IPS-15b (cell line): Measurements from ENCODE around the gene OR1L4.

Experiments used
- H3K27me3 ChIP-seq: one replicate; pipeline ENCODE4 v1.6.1; 2013; ENCODE audit warnings: low read length; ENCODE audit not compliant: control insufficient read depth, insufficient read depth
- H3K36me3 ChIP-seq: one replicate; pipeline ENCODE4 v1.6.1; 2013; ENCODE audit warnings: low read length; ENCODE audit not compliant: control insufficient read depth, insufficient read depth
- H3K4me1 ChIP-seq: one replicate; pipeline ENCODE4 v1.6.1; 2013; ENCODE audit warnings: mild to moderate bottlenecking, low read length; ENCODE audit not compliant: control insufficient read depth, insufficient read depth
- H3K4me3 ChIP-seq: one replicate; pipeline ENCODE4 v1.5.1; 2013; ENCODE audit warnings: low read depth, low read length
- H3K9ac ChIP-seq: one replicate; pipeline ENCODE4 v1.6.1; 2013; ENCODE audit warnings: low read depth, mild to moderate bottlenecking, low read length
- H3K9me3 ChIP-seq: one replicate; pipeline ENCODE4 v1.6.1; 2013; ENCODE audit warnings: mild to moderate bottlenecking, low read length; ENCODE audit not compliant: control insufficient read depth, insufficient read depth

The OR1L4 gene, protein sequence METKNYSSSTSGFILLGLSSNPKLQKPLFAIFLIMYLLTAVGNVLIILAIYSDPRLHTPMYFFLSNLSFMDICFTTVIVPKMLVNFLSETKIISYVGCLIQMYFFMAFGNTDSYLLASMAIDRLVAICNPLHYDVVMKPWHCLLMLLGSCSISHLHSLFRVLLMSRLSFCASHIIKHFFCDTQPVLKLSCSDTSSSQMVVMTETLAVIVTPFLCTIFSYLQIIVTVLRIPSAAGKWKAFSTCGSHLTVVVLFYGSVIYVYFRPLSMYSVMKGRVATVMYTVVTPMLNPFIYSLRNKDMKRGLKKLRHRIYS

GRCh38 chr9:122723690-122724089, at the start of gene OR1L4:
TSS of gene OR1L4 (plus strand) at chr9:122723990. CDS start at chr9:122723990, 0 bp downstream.
- H3K27me3 ChIP-seq, result no peaks in the 10 kb centered on the region
- H3K9ac ChIP-seq, result no peak within 1 kb of the TSS
- peaks cover 14% of the 10 kb centered on the region for H3K9me3 ChIP-seq
- H3K36me3 ChIP-seq, result no peaks in the 10 kb centered on the region
- no peaks in the 10 kb centered on the region for H3K4me1 ChIP-seq
- no peak within 1 kb of the TSS for H3K4me3 ChIP-seq

- Histone ChIP-seq H3K36me3 (no peaks in the 10 kb centered on the region), H3K9me3 (peaks cover 14% of the 10 kb centered on the region)
Observed at GRCh38 chr9:122684851-122685250, 38.9 kb upstream of the OR1L4 start.

DNA sequence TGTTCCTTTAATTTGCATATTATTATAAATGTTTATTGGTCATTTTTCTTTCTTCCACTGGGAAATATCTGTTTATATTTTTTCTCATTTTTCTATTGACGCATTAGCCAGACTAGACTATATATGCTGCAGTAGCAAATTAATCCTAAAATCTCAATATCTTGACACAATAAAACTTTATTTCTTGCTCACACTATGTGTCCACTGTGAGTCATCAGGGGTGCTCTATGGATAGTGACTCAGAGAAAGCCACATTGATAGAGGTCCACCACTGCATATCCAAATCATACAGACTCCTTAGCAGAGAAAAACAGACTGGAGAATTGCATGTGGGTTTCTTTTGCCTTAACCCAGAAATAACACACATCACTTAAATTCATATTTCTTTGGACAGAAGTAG, 28.1 kb upstream of the OR1L4 start:
- H3K9ac ChIP-seq, result no peak overlapping the region
- no peak overlapping the region for H3K4me3 ChIP-seq
- no peaks in the 10 kb centered on the region for H3K4me1 ChIP-seq
- H3K27me3 ChIP-seq, result no peaks in the 10 kb centered on the region
- H3K9me3 ChIP-seq, result no peaks in the 10 kb centered on the region
- no peaks in the 10 kb centered on the region for H3K36me3 ChIP-seq

More at GRCh38 chr9:122684851-122685250, 38.9 kb upstream of the OR1L4 start:
- Histone ChIP-seq H3K9ac (no peak overlapping the region), H3K4me3 (no peak overlapping the region), H3K4me1 (no peaks in the 10 kb centered on the region), H3K27me3 (no peaks in the 10 kb centered on the region)

DNA sequence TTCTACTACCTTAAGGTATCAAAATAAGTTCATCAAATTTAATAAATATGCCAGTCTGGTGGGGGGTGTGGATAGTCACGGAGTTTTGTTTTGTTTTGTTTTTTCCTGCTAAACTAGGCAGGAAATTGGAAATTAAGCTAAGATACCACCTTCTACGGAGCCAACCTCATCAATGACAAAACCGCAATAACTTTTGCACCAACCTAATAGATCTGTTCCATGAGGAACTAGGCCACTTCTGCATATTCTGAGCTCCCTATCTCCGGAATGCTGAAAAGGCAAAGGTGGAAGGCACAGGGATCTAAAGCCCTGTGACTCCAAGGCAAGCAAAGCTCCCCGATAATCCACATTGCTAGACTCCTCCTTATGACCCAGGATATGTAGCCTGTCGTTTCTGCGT, 5.8 kb upstream of the OR1L4 start:
- Histone ChIP-seq H3K4me1 (no peaks in the 10 kb centered on the region), H3K9ac (no peak overlapping the region), H3K9me3 (peaks cover 9% of the 10 kb centered on the region), H3K36me3 (no peaks in the 10 kb centered on the region), H3K4me3 (no peak overlapping the region), H3K27me3 (no peaks in the 10 kb centered on the region)

DNA sequence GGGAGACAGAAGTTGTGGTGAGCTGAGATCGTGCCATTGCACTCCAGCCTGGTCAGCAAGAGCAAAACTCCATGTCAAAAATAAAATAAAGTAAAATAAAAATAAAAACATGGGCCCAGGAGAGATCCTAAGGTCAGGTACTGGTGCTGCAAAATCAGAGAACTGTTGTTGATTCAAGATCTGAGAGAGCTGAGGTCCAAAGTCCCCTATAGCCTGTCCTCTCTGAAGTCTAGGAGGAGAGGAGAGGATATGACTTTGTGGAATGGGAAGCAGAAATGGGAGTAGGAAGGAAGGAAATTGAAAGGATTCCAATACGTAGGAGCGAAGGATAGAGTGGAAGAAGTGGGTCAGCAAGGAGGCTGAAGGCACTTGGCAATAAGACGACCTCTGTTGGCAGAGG, 4.6 kb upstream of the OR1L4 start:
- Histone ChIP-seq H3K4me1 (no peaks in the 10 kb centered on the region), H3K9me3 (peaks cover 9% of the 10 kb centered on the region), H3K4me3 (no peak overlapping the region), H3K36me3 (no peaks in the 10 kb centered on the region), H3K27me3 (no peaks in the 10 kb centered on the region), H3K9ac (no peak overlapping the region)

DNA sequence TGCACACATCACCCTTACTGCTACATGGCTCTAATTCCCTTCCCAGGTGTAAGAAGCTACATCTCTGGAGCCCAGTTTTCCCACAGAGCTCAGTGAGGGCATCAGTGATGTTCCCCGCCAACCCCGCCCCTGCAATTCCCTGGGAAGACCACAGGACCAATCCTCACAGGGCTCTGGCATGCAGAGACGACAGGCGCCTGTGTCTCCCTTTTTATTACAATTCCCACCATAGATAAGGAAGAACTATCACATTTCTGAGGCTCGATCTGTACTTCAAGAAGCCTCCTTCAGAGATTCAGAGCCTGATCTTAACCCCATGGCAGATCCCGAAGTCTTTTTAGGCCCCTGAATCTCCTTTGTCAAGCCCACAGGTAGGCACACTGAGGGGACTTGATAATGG, 18.2 kb downstream of the OR1L4 start, which contains the start of gene OR1L6:
Gene OR1L6 (plus strand): TSS at position 301 of the 400 bp plus-strand sequence. CDS start 7,545 bp downstream, outside the sequence.
- no peak within 1 kb of the TSS for H3K9ac ChIP-seq
- no peaks in the 10 kb centered on the region for H3K36me3 ChIP-seq
- peaks cover 7% of the 10 kb centered on the region for H3K9me3 ChIP-seq
- no peaks in the 10 kb centered on the region for H3K4me1 ChIP-seq
- H3K4me3 ChIP-seq, result no peak within 1 kb of the TSS
- H3K27me3 ChIP-seq, result no peaks in the 10 kb centered on the region

DNA sequence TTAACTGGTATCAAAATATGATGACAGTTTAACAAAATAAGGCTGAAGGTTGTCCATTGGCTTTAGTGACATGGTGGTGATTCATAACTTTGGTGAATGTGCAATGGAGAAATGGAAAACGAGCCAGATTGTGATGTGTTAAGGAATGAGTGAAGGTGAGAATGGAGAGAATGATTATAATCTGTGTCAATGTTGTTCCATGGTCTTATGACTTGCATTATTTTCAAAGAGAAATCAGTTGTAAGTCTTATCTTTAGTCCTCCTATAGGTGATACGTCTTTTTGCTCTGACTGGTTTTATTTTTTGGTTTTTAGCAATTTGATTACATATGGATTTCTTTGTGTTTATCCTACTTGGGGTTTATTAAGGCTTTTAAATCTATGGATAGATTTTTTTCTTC, 31.0 kb downstream of the OR1L4 start:
- Histone ChIP-seq H3K4me3 (no peak overlapping the region), H3K27me3 (no peaks in the 10 kb centered on the region), H3K36me3 (no peaks in the 10 kb centered on the region), H3K9me3 (peaks cover 4% of the 10 kb centered on the region), H3K4me1 (no peaks in the 10 kb centered on the region), H3K9ac (no peak overlapping the region)

- Histone ChIP-seq H3K27me3 (no peaks in the 10 kb centered on the region), H3K4me3 (no peak overlapping the region)
Observed at GRCh38 chr9:122767817-122768216, 44.0 kb downstream of the OR1L4 start.

More at GRCh38 chr9:122767817-122768216, 44.0 kb downstream of the OR1L4 start:
- Histone ChIP-seq H3K9ac (no peak overlapping the region), H3K9me3 (peaks cover 5% of the 10 kb centered on the region), H3K36me3 (no peaks in the 10 kb centered on the region), H3K4me1 (no peaks in the 10 kb centered on the region)
